H1 (cell line): ENCODE data around the gene AKAP12.

ENCODE experiments used
- CEBPB ChIP-seq: IDR thresholded peaks from 2 replicates; pipeline ENCODE4 v1.6.1; 2012; ENCODE audit warnings: low read depth, low read length
- EZH2 ChIP-seq: fragments of 200-600 bp; sonication (generic); IDR thresholded peaks from 2 replicates; pipeline ENCODE4 v1.7.1; 2012; ENCODE audit warnings: low read depth, mild to moderate bottlenecking, moderate library complexity, low read length, inconsistent platforms; ENCODE audit not compliant: severe bottlenecking
- GABPA ChIP-seq: IDR thresholded peaks from 2 replicates; pipeline ENCODE4 v1.6.1; 2011; ENCODE audit warnings: mild to moderate bottlenecking, low read length, moderate library complexity, borderline replicate concordance; ENCODE audit not compliant: insufficient read depth
- MAX ChIP-seq: IDR thresholded peaks from 2 replicates; pipeline ENCODE4 v1.6.1; 2012; ENCODE audit warnings: inconsistent platforms
- POLR2AphosphoS5 ChIP-seq: IDR thresholded peaks from 2 replicates; pipeline ENCODE4 v1.6.1; 2011; ENCODE audit warnings: low read depth, low read length
- YY1 ChIP-seq: IDR thresholded peaks from 2 replicates; pipeline ENCODE4 v1.6.1; 2011; ENCODE audit warnings: low read depth, mild to moderate bottlenecking, low read length
- TF ChIP-seq, protein P1 (sequence below), 3 experiments: IDR thresholded peaks; 1 replicate in 2 of 3; 2 replicates in 1 of 3; pipeline versions ENCODE4 v1.5.1 to v1.6.1; 2011; ENCODE audit warnings: low read length in 3 of 3, mild to moderate bottlenecking in 3 of 3, inconsistent platforms in 2 of 3, low read depth in 1 of 3, moderate library complexity in 1 of 3; ENCODE audit not compliant: insufficient read depth in 1 of 3; ENCODE audit errors: control extremely low read depth in 1 of 3

DNA sequence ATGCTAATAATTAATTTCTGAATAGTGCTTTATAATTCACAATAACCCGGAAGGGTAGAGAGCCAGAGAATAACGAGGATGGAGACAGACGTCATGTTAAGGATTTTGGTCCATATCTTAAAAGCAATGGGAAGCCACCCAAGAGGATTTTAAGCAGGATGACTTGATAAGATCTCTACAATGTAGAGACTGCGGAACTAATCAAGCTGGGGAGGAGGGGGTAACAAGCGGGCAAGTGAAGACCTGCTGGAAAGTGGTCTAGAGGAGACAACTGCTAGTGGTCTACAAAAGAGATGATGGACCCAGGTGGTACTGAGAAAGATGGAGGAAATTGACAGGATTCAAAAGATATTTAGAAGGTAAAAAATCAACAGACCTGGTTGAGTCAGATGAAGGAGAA lies 144.4 kb downstream of the AKAP12 start:
- TF ChIP-seq EZH2 (no peak), POLR2AphosphoS5 (no peak), YY1 (no peak), MAX (no peak), GABPA (no peak), CEBPB (no peak)
- TF ChIP-seq, protein P1, sequence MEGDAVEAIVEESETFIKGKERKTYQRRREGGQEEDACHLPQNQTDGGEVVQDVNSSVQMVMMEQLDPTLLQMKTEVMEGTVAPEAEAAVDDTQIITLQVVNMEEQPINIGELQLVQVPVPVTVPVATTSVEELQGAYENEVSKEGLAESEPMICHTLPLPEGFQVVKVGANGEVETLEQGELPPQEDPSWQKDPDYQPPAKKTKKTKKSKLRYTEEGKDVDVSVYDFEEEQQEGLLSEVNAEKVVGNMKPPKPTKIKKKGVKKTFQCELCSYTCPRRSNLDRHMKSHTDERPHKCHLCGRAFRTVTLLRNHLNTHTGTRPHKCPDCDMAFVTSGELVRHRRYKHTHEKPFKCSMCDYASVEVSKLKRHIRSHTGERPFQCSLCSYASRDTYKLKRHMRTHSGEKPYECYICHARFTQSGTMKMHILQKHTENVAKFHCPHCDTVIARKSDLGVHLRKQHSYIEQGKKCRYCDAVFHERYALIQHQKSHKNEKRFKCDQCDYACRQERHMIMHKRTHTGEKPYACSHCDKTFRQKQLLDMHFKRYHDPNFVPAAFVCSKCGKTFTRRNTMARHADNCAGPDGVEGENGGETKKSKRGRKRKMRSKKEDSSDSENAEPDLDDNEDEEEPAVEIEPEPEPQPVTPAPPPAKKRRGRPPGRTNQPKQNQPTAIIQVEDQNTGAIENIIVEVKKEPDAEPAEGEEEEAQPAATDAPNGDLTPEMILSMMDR (IDR thresholded peaks at IDR 0.05; ENCODE audit: control extremely low read depth in 1 of 3, insufficient read depth in 1 of 3, low read depth in 1 of 3, low read length in 3 of 3), result no peak
